Cardiac muscle cell (in vitro differentiated cells and primary cell): ENCODE data around the gene STARD3NL. TPM values are rescaled to one million over a fixed set of nuclear protein-coding genes. Genes with fewer than 3 reads are reported as not detected.

Experiments used
- DNase-seq, 2 donors: peaks; one replicate each; pipeline versions ENCODE4 v3.0.0 to v3.0.0-alpha.2; 2010 to 2017; ENCODE audit warnings: low read depth in 1 of 2, low spot score in 1 of 2
- H3K27ac ChIP-seq: fragments of 200-600 bp; sonication (generic); 2 replicates; pipeline ENCODE4 v1.5.1; 2016
- H3K27me3 ChIP-seq: fragments of 200-600 bp; sonication (generic); 2 replicates; pipeline ENCODE4 v1.6.0; 2016; ENCODE audit warnings: control low read depth
- H3K36me3 ChIP-seq: fragments of 200-600 bp; sonication (generic); 2 replicates; pipeline ENCODE4 v1.5.1; 2016; ENCODE audit warnings: control low read depth
- H3K4me1 ChIP-seq: fragments of 200-600 bp; sonication (generic); 2 replicates; pipeline ENCODE4 v1.8.1; 2017; ENCODE audit warnings: low read depth, mild to moderate bottlenecking, mixed run types
- H3K4me3 ChIP-seq: fragments of 200-600 bp; sonication (generic); 2 replicates; pipeline ENCODE4 v1.5.1; 2016; ENCODE audit warnings: mild to moderate bottlenecking
- H3K9me3 ChIP-seq: fragments of 200-600 bp; sonication (generic); 2 replicates; pipeline ENCODE4 v1.5.1; 2017; ENCODE audit warnings: low read depth, mild to moderate bottlenecking, control low read depth
- polyA plus RNA-seq: library from polyadenylated mRNA; unstranded; fragments of >200 nt; fragmentation: Nextera tagmentation; extraction: Ambion mirVana; gene quantifications from 2 replicates; pipeline ENCODE4 v1.2.1, GENCODE V29; 2016
- total RNA-seq: library from RNA; depleted of rRNA; stranded (reverse); fragments of >200 nt; gene quantifications from 2 replicates; pipeline ENCODE4 v1.2.3, GENCODE V29; 2016
- TF ChIP-seq, protein P1 (sequence below): IDR thresholded peaks from 2 replicates; pipeline ENCODE4 v1.5.1; 2012; ENCODE audit warnings: low read depth, mild to moderate bottlenecking, low read length

Gene STARD3NL, protein sequence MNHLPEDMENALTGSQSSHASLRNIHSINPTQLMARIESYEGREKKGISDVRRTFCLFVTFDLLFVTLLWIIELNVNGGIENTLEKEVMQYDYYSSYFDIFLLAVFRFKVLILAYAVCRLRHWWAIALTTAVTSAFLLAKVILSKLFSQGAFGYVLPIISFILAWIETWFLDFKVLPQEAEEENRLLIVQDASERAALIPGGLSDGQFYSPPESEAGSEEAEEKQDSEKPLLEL
- 55.4 and 72.2 TPM in 2 replicates for total RNA-seq
- polyA plus RNA-seq: 95.3 and 111 TPM in 2 replicates

DNA sequence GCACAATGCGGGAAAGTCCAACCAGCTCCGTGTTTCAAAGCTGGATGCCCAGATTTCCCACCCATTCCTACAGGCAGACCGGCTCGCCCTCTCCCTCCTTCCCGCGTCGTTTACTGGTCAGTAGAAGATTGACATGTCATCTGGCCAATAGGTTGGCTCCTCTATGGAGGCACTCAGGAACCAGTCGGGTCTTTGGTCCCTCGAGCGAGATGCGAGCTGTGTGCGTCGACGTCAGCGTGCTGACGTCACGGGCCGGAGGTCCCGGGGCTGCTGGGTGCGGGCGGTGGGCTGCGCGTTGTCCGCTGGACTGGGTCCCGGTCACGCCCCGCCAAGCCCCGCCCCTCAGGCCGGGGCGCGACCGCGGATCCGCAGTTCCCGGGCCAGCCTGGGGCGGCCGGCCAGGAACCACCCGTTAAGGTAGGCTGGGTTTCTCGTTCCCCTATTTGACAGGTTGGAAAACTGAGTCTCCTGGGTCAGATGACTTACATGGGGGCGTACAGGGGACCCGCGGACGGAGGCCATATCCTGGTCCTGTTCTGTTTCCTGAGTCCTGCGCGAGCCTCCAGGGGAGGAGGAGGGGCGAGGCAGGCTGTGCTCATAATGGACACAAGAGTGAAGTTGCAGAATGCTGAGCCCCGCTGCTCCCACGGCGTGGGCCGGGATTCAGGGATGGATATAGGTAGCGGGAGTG is at the start of gene STARD3NL:
TSS of gene STARD3NL (plus strand) at position 242 of the 691 bp plus-strand sequence. CDS start 29,260 bp downstream, outside the sequence.
- Histone ChIP-seq H3K36me3 (no peaks in the 10 kb centered on the region), H3K9me3 (no peaks in the 10 kb centered on the region), H3K4me1 (peaks cover 27% of the 10 kb centered on the region), H3K27me3 (no peaks in the 10 kb centered on the region), H3K27ac (peak within 1 kb of the TSS; percentile 89), H3K4me3 (peak within 1 kb of the TSS; percentile 85)
- peak; percentile 100 for DNase-seq
- TF ChIP-seq, protein P1, sequence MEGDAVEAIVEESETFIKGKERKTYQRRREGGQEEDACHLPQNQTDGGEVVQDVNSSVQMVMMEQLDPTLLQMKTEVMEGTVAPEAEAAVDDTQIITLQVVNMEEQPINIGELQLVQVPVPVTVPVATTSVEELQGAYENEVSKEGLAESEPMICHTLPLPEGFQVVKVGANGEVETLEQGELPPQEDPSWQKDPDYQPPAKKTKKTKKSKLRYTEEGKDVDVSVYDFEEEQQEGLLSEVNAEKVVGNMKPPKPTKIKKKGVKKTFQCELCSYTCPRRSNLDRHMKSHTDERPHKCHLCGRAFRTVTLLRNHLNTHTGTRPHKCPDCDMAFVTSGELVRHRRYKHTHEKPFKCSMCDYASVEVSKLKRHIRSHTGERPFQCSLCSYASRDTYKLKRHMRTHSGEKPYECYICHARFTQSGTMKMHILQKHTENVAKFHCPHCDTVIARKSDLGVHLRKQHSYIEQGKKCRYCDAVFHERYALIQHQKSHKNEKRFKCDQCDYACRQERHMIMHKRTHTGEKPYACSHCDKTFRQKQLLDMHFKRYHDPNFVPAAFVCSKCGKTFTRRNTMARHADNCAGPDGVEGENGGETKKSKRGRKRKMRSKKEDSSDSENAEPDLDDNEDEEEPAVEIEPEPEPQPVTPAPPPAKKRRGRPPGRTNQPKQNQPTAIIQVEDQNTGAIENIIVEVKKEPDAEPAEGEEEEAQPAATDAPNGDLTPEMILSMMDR: no peak

DNA sequence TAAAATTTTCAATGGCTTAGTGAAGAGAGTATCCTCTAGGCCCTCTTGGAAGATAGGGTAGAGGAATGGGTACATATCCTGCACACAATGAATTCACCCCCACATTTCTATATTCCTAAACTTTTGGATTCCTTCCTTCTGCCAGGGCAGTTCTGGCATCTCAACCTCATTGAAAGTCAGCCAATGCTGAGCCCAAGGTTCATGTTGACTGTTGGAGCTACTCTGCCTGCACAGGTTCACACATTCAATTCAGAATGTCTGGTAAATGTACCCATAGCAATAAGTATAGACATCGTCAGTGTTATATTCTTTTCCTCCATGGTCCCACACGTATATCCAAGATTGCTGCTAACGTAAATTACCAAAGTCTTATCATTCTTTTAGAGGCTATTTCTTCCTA is 48.9 kb upstream of the STARD3NL start:
- H3K9me3 ChIP-seq: no peaks in the 10 kb centered on the region
- no peak for DNase-seq
- no peaks in the 10 kb centered on the region for H3K27me3 ChIP-seq
- no peaks in the 10 kb centered on the region for H3K36me3 ChIP-seq
- H3K4me1 ChIP-seq: no peaks in the 10 kb centered on the region
- H3K27ac ChIP-seq: no peak overlapping the region
- no peak overlapping the region for H3K4me3 ChIP-seq
- TF ChIP-seq, protein P1: no peak

DNA sequence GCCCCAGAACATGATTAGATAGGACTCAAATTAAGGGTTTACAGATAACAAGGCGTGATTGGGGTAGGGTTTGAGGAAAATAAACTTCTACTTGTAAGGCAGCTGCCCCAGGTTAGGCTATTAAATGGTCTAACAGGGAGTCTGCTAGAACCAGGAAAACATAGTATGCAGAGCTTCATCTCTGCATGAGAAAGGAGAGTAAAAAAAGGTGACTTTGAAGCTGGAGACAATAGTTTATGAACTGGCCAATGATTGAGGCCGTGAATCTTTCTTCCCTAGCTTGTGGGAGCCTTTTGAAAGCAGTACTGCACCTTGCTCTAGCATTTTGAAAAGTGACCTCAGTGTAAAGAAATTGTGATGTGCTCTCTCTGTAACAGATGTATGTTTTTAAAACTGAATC is 48.5 kb upstream of the STARD3NL start:
- TF ChIP-seq, protein P1: no peak
- Histone ChIP-seq H3K9me3 (no peaks in the 10 kb centered on the region), H3K36me3 (no peaks in the 10 kb centered on the region), H3K4me1 (no peaks in the 10 kb centered on the region), H3K27ac (no peak overlapping the region), H3K4me3 (no peak overlapping the region), H3K27me3 (no peaks in the 10 kb centered on the region)
- no peak for DNase-seq

DNA sequence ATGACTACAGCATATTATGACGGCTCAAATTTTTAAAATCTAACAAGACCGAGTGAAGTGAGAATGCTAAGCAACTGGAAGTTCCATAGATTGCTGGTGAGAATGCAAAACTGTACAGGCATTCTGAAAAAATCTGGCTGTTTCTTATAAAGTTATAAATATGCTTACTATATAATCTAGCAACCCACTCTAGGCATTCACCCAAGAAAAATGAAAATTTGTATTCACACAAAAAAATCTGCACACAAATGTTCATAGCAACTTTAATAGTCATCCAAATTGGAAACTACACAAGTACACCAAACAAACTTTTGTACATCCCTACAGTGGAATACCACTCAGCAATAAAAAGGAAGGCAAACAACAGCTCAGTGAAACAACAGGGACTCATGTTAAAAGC is 39.9 kb upstream of the STARD3NL start:
- DNase-seq: no peak
- TF ChIP-seq, protein P1: no peak
- no peaks in the 10 kb centered on the region for H3K4me1 ChIP-seq
- no peak overlapping the region for H3K4me3 ChIP-seq
- H3K9me3 ChIP-seq: no peaks in the 10 kb centered on the region
- no peak overlapping the region for H3K27ac ChIP-seq
- H3K36me3 ChIP-seq: no peaks in the 10 kb centered on the region
- H3K27me3 ChIP-seq: no peaks in the 10 kb centered on the region

DNA sequence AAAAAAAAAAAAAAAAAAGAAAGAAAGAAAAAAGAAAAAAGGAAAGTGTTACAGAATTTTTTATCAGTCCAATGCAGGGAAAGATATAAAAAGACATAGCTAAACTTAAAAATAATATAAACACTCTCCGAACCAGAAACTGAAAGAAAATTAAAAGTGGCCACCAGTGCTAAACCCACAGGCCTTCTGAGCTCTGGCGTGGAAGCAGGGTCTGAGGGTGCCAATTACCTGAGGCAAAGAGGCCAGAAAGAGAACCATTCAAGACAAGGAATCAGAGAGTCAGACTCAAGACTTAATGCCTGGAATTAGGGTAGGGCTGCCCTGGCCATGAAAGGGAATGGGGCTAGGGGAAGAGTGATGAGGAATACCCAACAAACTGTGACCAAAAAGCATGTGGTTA is 36.9 kb upstream of the STARD3NL start:
- Histone ChIP-seq H3K4me3 (no peak overlapping the region), H3K36me3 (no peaks in the 10 kb centered on the region), H3K27ac (no peak overlapping the region), H3K4me1 (no peaks in the 10 kb centered on the region), H3K9me3 (no peaks in the 10 kb centered on the region), H3K27me3 (no peaks in the 10 kb centered on the region)
- no peak for DNase-seq
- TF ChIP-seq, protein P1: no peak
